ENCODE results near the gene MILR1.

DNA sequence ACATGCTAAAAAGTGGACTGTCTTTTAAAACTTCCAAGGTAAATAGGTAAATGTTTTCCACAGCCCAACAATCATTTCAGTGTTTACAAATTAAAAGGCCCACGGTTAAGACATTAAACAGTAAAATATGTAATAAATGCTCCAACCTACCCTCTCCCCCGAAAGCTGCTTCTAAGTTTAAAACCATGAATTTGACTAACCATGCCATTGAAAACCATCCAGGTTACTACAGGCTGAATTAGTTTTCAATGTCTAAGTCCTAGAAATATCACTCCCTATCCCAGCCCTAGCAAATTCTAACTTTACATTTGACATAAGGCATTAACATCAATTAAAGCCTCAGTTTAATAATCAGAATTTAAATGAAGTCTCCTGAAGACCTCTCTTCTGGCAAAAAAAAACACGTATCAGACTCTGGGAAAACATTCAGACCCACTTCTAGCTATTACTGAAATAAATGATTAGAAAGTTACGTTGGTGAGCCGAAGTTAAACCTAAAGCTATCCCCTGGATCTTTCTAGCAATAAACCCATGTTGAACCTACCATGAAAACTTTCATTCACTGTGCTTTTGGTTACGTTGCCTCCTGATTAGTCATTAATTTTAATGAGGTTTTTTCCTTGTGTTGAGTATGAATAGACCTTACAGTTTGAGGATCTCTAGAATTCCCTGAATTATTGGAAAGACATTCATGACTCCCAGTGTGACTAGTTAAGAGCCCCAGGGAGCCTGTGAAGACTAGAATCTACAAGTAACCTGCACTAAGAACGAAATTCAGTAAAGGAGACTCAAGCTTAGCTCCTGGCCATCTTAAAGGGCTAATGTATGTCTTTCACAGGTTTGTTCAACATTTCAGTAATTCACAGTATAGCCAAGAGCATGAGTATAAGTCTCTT, 49.6 kb downstream of the MILR1 start:
- TF ChIP-seq POLR2A (IDR thresholded peaks at IDR 0.05), result no peak
- TF ChIP-seq, protein P1, sequence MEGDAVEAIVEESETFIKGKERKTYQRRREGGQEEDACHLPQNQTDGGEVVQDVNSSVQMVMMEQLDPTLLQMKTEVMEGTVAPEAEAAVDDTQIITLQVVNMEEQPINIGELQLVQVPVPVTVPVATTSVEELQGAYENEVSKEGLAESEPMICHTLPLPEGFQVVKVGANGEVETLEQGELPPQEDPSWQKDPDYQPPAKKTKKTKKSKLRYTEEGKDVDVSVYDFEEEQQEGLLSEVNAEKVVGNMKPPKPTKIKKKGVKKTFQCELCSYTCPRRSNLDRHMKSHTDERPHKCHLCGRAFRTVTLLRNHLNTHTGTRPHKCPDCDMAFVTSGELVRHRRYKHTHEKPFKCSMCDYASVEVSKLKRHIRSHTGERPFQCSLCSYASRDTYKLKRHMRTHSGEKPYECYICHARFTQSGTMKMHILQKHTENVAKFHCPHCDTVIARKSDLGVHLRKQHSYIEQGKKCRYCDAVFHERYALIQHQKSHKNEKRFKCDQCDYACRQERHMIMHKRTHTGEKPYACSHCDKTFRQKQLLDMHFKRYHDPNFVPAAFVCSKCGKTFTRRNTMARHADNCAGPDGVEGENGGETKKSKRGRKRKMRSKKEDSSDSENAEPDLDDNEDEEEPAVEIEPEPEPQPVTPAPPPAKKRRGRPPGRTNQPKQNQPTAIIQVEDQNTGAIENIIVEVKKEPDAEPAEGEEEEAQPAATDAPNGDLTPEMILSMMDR (IDR thresholded peaks at IDR 0.05), result no peak
